ENCODE results near the gene ARL4A.
A peak's percentile ranks its signal among the peaks of the same experiment; 100 is the strongest.
"Not testable (repeated sequence)": the region's sequence is repeated elsewhere in the genome, so short reads cannot be mapped to it uniquely, and the experiment has no call there.

The ARL4A gene
- total RNA-seq = 10.0 to 70.8 (median 22.1) reads per million in 18 experiments

- DNase-seq = peak; percentile 99
Observed at GRCh38 chr7:12686891-12687717, at the start of gene ARL4A. Gene ARL4A, plus strand, starts transcription at chr7:12687633. Its CDS starts 622 bp downstream, at chr7:12688255.

- peak; percentile 31 to 40 for DNase-seq
Observed at GRCh38 chr7:12637819-12638592, 49.4 kb upstream of the ARL4A start.

GRCh38 chr7:12638851-12639456, 48.5 kb upstream of the ARL4A start:
- DNase-seq = peak; percentile 12 to 76

GRCh38 chr7:12640299-12641096, 46.9 kb upstream of the ARL4A start:
- no peak for DNase-seq

- DNase-seq = no peak
Observed at GRCh38 chr7:12641196-12641595, 46.2 kb upstream of the ARL4A start.

- DNase-seq = no peak
Observed at GRCh38 chr7:12642508-12642907, 44.9 kb upstream of the ARL4A start.

- DNase-seq = no peak
Observed at GRCh38 chr7:12643001-12643643, 44.3 kb upstream of the ARL4A start.

- peak; percentile 72 to 79 for DNase-seq
Observed at GRCh38 chr7:12643644-12644043, 43.8 kb upstream of the ARL4A start.

GRCh38 chr7:12645212-12645611, 42.2 kb upstream of the ARL4A start:
- DNase-seq = not testable (repeated sequence)

- no peak for DNase-seq
Observed at GRCh38 chr7:12646139-12646538, 41.3 kb upstream of the ARL4A start.

- peak; percentile 27 to 41 for DNase-seq
Observed at GRCh38 chr7:12647364-12648219, 39.8 kb upstream of the ARL4A start.

GRCh38 chr7:12648704-12649261, 38.6 kb upstream of the ARL4A start:
- no peak for DNase-seq

- no peak for DNase-seq
Observed at GRCh38 chr7:12649348-12649747, 38.1 kb upstream of the ARL4A start.

- no peak for DNase-seq
Observed at GRCh38 chr7:12650080-12650479, 37.4 kb upstream of the ARL4A start.

GRCh38 chr7:12653110-12653509, 34.3 kb upstream of the ARL4A start:
- no peak for DNase-seq

GRCh38 chr7:12653518-12653917, 33.9 kb upstream of the ARL4A start:
- DNase-seq = no peak

- DNase-seq = no peak
Observed at GRCh38 chr7:12655161-12655560, 32.3 kb upstream of the ARL4A start.

- DNase-seq = not testable (repeated sequence)
Observed at GRCh38 chr7:12660423-12660822, 27.0 kb upstream of the ARL4A start.

GRCh38 chr7:12660986-12661385, 26.4 kb upstream of the ARL4A start:
- DNase-seq = not testable (repeated sequence)

- DNase-seq = no peak
Observed at GRCh38 chr7:12661581-12661980, 25.9 kb upstream of the ARL4A start.
